GM18508 (cell line): ENCODE results near the gene PPP1R2C.

ENCODE experiments used
- ATAC-seq: cut with Tn5 transposase; IDR thresholded peaks from one replicate; pipeline ENCODE4 v1.9.1; 2021; ENCODE audit warnings: moderate number of reproducible peaks; ENCODE audit not compliant: insufficient read depth, unreplicated experiment

The PPP1R2C gene

DNA sequence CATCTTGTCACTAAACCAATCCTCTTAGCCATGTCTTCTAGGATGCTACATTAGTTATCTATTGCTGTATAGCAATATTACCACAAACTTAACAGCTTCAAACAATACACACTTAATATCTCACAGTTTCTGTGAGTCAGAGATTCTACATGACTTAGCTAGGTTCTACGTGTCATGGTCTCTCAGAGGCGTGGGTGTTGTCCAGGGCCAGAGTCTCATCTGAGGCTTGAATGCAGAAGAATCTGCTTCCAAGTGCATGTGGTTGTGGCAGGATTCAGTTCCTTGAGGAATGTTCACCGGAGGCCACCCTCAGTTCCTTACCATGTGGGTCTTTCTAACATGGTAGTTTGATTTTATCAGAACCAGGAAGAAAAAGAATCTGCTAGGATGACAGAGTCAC is 26.4 kb downstream of the PPP1R2C start:
- no peak for ATAC-seq

DNA sequence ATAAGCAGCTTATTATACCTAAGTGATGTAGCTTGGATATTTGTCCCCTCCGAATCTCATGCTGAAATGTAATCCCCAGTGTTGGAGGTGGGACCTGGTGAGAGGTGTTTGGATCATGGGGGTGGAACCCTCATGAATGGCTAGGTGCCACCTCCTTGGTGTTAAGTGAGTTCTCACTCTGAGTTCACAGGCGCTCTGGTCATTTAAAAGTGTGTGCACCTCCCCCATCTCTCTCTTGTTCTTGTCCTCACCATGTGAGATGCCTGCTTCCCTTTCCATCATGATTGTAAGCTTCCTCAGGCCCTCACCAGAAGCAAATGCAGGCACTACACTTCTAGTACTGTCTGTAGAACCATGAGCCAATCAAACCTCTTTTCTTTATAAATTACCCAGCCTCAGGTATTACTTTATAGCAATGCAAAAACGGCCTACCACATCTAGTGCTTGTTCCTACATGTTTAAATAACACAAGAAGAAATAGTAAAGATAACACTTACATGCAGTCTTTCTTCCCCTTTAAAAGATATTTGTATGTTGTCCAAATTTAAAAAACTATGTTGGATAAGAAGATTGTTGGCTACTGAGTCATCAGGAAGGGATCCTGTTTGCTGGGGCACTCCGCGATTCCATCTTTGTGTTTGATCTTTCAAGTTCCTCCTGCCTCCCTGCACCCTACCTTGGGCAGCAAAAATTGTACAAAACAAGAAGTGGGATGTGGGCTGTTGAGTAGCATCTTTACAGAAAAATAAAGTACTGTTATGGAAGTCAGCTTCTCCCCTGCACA is 29.7 kb downstream of the PPP1R2C start:
- no peak for ATAC-seq

DNA sequence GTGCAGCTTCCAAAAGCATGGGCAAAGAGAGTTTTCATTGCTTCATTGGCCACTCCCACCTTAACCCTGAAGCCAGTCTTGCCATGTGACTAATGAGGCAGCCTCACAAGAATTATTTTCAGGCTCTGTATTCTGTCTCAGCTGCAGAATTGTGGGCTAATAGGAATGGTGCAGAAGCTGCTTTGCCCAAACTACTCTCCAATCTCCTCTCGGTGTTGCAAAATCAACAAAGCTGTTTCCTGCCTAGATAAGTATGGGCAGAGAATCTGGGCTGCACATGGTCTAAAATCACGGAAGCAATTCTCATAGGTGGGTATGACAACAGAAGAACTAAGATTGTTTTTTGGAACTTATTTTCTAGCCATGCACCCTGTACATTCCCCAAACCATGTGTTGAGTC is 31.4 kb downstream of the PPP1R2C start:
- no peak for ATAC-seq

- ATAC-seq, result no peak
Observed at GRCh38 chrX:42740456-42740855, 37.5 kb downstream of the PPP1R2C start.

GRCh38 chrX:42739741-42740140 is 38.2 kb downstream of the PPP1R2C start:
- no peak for ATAC-seq

- no peak for ATAC-seq
Observed at GRCh38 chrX:42739258-42739657, 38.7 kb downstream of the PPP1R2C start.

DNA sequence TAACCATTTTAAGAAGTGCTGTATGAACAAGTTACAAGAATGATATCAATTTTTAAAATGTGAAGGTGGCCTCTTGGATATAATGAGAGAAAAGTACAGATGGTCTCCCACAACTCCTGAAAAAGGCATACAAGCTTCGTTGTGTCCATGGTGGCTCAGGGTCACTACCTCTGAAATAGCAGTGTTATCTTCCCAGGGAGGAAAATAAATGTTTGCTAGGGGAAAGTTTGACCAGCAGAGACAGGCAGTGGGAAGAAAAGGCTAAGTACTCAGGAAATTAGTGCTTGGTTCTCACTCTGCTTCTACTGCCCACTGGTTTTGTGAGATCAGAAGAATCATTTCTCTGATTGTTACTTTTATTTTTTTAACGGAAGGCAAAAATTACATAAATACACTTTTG is 39.4 kb downstream of the PPP1R2C start:
- no peak for ATAC-seq

DNA sequence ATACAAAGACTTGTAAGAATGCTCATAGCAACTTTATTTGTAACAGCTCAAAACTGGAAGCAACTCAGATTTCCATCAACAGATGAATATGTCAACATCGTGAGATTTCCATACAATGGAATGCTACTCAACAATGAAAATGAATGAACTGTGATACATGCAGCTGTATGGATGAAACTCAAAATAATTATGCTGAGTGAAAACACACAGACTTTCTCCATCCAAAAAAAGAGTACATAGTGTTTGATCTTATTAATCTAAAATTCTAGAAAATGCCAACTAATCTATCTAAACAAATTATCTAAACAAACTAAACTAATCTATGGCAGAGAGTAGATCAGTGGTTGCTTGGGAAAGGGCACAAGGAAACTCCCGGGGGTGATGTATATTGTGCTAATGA is 42.7 kb downstream of the PPP1R2C start:
- no peak for ATAC-seq

DNA sequence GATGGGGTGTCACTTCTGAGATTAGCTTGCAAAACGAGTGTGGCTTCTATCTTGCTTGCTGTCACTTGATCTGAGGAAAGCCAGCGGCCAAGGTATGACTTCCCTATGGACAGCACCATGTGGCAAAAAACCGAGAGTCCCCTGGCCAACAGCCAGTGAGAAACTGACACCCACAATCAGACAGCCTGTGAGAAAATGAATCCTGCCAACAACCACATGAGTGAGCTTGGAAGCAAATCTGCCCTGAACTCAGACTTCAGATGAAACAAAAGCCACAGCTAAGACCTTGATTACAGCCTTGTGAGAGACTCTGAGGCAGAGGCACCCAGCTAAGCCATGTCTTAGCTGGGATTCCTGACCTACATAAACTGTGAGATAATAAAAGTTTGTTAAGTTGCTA is 45.5 kb downstream of the PPP1R2C start:
- no peak for ATAC-seq
